WTC11 (cell line): ENCODE data around the gene OVOL2. TPM values are rescaled to one million over a fixed set of nuclear protein-coding genes. Genes with fewer than 3 reads are reported as not detected.

Source experiments
- ATAC-seq: fragments of 200-7000 bp; cut with Tn5 transposase; 2 replicates; pipeline ENCODE4 v1.10.0; 2021; ENCODE audit warnings: mild to moderate bottlenecking, moderate library complexity
- CTCF ChIA-PET: fragments of 300-600 bp; sonication (Branson Sonifier 250); formaldehyde crosslinking; loops from one replicate; lab custom pipeline; 2021; ENCODE audit warnings: antibody characterized with exemption; lab: Charles Lee
- POLR2A ChIA-PET: fragments of 350-600 bp; sonication (Branson Sonifier 250); formaldehyde crosslinking; loops from one replicate; lab custom pipeline; 2021; ENCODE audit warnings: antibody characterized with exemption; lab: Charles Lee
- DNase-seq: peaks from one replicate; pipeline ENCODE4 v3.0.0; 2021; ENCODE audit warnings: low spot score
- H3K27ac Mint-ChIP-seq: 2 replicates; pipeline ENCODE4 v1.8.0; 2021; ENCODE audit warnings: mixed read lengths
- H3K27me3 Mint-ChIP-seq: 2 replicates; pipeline ENCODE4 v1.8.0; 2021; ENCODE audit warnings: low read depth, mild to moderate bottlenecking, moderate library complexity, mixed read lengths
- H3K36me3 Mint-ChIP-seq: 2 replicates; pipeline ENCODE4 v1.8.0; 2021; ENCODE audit warnings: mixed read lengths
- H3K4me1 Mint-ChIP-seq: 2 replicates; pipeline ENCODE4 v1.8.0; 2022; ENCODE audit warnings: mixed read lengths
- H3K4me3 Mint-ChIP-seq: 2 replicates; pipeline ENCODE4 v1.8.0; 2021; ENCODE audit warnings: mild to moderate bottlenecking, moderate library complexity, mixed read lengths
- H3K9me3 Mint-ChIP-seq: 2 replicates; pipeline ENCODE4 v1.8.0; 2021; ENCODE audit warnings: mixed read lengths
- AFF4 ChIP-seq: sonication (generic); formaldehyde crosslinking; IDR thresholded peaks from 2 replicates; pipeline ENCODE4 v1.8.1; 2023; ENCODE audit warnings: mild to moderate bottlenecking, missing genetic modification reagents, borderline replicate concordance
- CREM ChIP-seq: sonication (generic); formaldehyde crosslinking; IDR thresholded peaks from 2 replicates; pipeline ENCODE4 v1.8.1; 2022; ENCODE audit warnings: mild to moderate bottlenecking, missing genetic modification reagents, moderate library complexity
- E2F4 ChIP-seq: sonication (generic); formaldehyde crosslinking; IDR thresholded peaks from 2 replicates; pipeline ENCODE4 v1.8.1; 2022; ENCODE audit warnings: low read depth, mild to moderate bottlenecking, moderate library complexity, missing genetic modification reagents, borderline replicate concordance
- ERG ChIP-seq: fragments of 250-450 bp; sonication (Bioruptor Pico); IDR thresholded peaks from 2 replicates; pipeline ENCODE4 v1.8.0; 2021; ENCODE audit warnings: mild to moderate bottlenecking
- JUN ChIP-seq: sonication (generic); formaldehyde crosslinking; IDR thresholded peaks from 2 replicates; pipeline ENCODE4 v1.8.0; 2023; ENCODE audit warnings: mild to moderate bottlenecking, missing genetic modification reagents
- NFATC4 ChIP-seq: fragments of 250-450 bp; sonication (Bioruptor Pico); IDR thresholded peaks from 2 replicates; pipeline ENCODE4 v1.9.0; 2021; ENCODE audit warnings: mild to moderate bottlenecking
- NFE2L1 ChIP-seq: sonication (generic); formaldehyde crosslinking; IDR thresholded peaks from 2 replicates; pipeline ENCODE4 v1.8.1; 2023; ENCODE audit warnings: missing genetic modification reagents
- NR1H2 ChIP-seq: sonication (generic); formaldehyde crosslinking; IDR thresholded peaks from 2 replicates; pipeline ENCODE4 v1.9.0; 2021; ENCODE audit warnings: mild to moderate bottlenecking, moderate library complexity, missing genetic modification reagents
- PREB ChIP-seq: sonication (generic); formaldehyde crosslinking; IDR thresholded peaks from 2 replicates; pipeline ENCODE4 v1.8.1; 2022; ENCODE audit warnings: mild to moderate bottlenecking, missing genetic modification reagents, moderate library complexity, borderline replicate concordance
- PRRX2 ChIP-seq: fragments of 250-450 bp; sonication (Bioruptor Pico); IDR thresholded peaks from 2 replicates; pipeline ENCODE4 v1.8.0; 2021; ENCODE audit warnings: mild to moderate bottlenecking
- SMAD4 ChIP-seq: sonication (generic); formaldehyde crosslinking; IDR thresholded peaks from 2 replicates; pipeline ENCODE4 v1.8.0; 2022; ENCODE audit warnings: mild to moderate bottlenecking, missing genetic modification reagents
- TEAD1 ChIP-seq: sonication (generic); formaldehyde crosslinking; IDR thresholded peaks from 2 replicates; pipeline ENCODE4 v1.8.0; 2022; ENCODE audit warnings: mild to moderate bottlenecking, missing genetic modification reagents
- ZNF396 ChIP-seq: fragments of 250-450 bp; sonication (Bioruptor Pico); IDR thresholded peaks from 2 replicates; pipeline ENCODE4 v1.8.0; 2021; ENCODE audit warnings: mild to moderate bottlenecking, moderate library complexity, borderline replicate concordance
- total RNA-seq: library from RNA; stranded (reverse); gene quantifications from 3 replicates; pipeline ENCODE4 v1.2.3, GENCODE V29; 2021
- TF ChIP-seq, protein P1 (sequence below): fragments of 250-450 bp; sonication (Bioruptor Pico); IDR thresholded peaks from 2 replicates; pipeline ENCODE4 v2.1.2; 2022; ENCODE audit warnings: mild to moderate bottlenecking, moderate library complexity
- TF ChIP-seq, protein P2 (sequence below): fragments of 250-450 bp; sonication (Bioruptor Pico); IDR thresholded peaks from 2 replicates; pipeline ENCODE4 v1.9.0; 2021; ENCODE audit warnings: mild to moderate bottlenecking, borderline replicate concordance
- TF ChIP-seq, protein P3 (sequence below): fragments of 250-450 bp; sonication (Bioruptor Pico); conservative IDR thresholded peaks from 2 replicates; pipeline ENCODE4 v1.9.0; 2021; ENCODE audit warnings: mild to moderate bottlenecking
- TF ChIP-seq, protein P4 (sequence below): sonication (generic); formaldehyde crosslinking; IDR thresholded peaks from 2 replicates; pipeline ENCODE4 v1.8.0; 2023; ENCODE audit warnings: missing genetic modification reagents, mild to moderate bottlenecking, borderline replicate concordance

OVOL2 gene
- total RNA-seq, 1 experiment from 2014 or later, result 9.8 TPM

GRCh38 chr20:18006684-18007083 lies 51.0 kb downstream of the OVOL2 start:
- peaks cover 20% of the 10 kb centered on the region for H3K4me1 Mint-ChIP-seq
- DNase-seq (no peak), ATAC-seq (no peak)
- H3K27ac Mint-ChIP-seq, result no peak overlapping the region
- H3K27me3 Mint-ChIP-seq, result no peaks in the 10 kb centered on the region; the same call in 1 of the 2 replicates
- CTCF ChIA-PET, result no interaction called here
- H3K36me3 Mint-ChIP-seq, result peaks cover 12% of the 10 kb centered on the region
- POLR2A ChIA-PET, result no interaction called here
- peaks cover 9% of the 10 kb centered on the region for H3K9me3 Mint-ChIP-seq
- H3K4me3 Mint-ChIP-seq, result no peak overlapping the region
- TF ChIP-seq, protein P1, sequence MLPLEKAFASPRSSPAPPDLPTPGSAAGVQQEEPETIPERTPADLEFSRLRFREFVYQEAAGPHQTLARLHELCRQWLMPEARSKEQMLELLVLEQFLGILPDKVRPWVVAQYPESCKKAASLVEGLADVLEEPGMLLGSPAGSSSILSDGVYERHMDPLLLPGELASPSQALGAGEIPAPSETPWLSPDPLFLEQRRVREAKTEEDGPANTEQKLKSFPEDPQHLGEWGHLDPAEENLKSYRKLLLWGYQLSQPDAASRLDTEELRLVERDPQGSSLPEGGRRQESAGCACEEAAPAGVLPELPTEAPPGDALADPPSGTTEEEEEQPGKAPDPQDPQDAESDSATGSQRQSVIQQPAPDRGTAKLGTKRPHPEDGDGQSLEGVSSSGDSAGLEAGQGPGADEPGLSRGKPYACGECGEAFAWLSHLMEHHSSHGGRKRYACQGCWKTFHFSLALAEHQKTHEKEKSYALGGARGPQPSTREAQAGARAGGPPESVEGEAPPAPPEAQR, result no peak
- TF ChIP-seq NR1H2 (CRISPR knock-in tag) (no peak), PREB (CRISPR knock-in tag) (no peak), ZNF396 (CRISPR knock-in tag) (no peak), ERG (CRISPR knock-in tag) (no peak), JUN (no peak), PRRX2 (CRISPR knock-in tag) (no peak), NFE2L1 (no peak), TEAD1 (no peak), SMAD4 (CRISPR knock-in tag) (no peak), NFATC4 (CRISPR knock-in tag) (no peak), E2F4 (CRISPR knock-in tag) (no peak), AFF4 (no peak), CREM (CRISPR knock-in tag) (no peak)
- TF ChIP-seq, protein P2, sequence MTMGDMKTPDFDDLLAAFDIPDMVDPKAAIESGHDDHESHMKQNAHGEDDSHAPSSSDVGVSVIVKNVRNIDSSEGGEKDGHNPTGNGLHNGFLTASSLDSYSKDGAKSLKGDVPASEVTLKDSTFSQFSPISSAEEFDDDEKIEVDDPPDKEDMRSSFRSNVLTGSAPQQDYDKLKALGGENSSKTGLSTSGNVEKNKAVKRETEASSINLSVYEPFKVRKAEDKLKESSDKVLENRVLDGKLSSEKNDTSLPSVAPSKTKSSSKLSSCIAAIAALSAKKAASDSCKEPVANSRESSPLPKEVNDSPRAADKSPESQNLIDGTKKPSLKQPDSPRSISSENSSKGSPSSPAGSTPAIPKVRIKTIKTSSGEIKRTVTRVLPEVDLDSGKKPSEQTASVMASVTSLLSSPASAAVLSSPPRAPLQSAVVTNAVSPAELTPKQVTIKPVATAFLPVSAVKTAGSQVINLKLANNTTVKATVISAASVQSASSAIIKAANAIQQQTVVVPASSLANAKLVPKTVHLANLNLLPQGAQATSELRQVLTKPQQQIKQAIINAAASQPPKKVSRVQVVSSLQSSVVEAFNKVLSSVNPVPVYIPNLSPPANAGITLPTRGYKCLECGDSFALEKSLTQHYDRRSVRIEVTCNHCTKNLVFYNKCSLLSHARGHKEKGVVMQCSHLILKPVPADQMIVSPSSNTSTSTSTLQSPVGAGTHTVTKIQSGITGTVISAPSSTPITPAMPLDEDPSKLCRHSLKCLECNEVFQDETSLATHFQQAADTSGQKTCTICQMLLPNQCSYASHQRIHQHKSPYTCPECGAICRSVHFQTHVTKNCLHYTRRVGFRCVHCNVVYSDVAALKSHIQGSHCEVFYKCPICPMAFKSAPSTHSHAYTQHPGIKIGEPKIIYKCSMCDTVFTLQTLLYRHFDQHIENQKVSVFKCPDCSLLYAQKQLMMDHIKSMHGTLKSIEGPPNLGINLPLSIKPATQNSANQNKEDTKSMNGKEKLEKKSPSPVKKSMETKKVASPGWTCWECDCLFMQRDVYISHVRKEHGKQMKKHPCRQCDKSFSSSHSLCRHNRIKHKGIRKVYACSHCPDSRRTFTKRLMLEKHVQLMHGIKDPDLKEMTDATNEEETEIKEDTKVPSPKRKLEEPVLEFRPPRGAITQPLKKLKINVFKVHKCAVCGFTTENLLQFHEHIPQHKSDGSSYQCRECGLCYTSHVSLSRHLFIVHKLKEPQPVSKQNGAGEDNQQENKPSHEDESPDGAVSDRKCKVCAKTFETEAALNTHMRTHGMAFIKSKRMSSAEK (CRISPR knock-in tag), result no peak
- TF ChIP-seq, protein P3, sequence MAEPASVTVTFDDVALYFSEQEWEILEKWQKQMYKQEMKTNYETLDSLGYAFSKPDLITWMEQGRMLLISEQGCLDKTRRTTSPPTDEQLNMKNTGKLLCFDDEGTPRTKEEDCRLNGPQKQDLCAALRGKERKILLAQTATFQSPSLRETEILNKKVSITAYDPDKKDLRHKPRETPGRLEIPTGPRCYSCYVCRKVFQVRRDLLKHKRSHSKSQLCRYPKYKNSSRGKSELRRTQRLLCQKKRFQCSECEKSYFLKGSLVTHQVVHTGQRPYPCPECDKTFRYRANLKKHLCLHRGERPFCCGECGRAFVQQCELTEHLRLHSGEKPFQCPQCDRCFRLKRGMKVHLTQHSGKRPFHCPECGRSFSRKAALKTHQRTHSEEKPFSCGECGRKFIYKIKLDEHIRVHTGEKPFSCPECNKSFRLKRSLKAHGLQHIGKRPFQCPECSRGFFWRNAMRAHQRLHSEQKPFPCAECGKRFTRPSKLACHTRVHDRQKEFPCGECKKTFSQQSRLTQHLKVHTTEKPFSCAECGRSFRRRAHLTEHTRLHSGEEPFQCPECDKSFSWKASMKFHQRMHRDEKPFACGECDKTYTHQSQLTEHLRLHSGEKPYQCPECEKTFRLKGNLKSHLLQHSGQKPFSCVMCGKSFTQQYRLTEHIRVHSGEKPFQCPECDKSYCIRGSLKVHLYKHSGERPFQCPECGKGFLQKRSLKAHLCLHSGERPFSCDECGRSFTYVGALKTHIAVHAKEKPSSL (CRISPR knock-in tag), result no peak
- TF ChIP-seq, protein P4, sequence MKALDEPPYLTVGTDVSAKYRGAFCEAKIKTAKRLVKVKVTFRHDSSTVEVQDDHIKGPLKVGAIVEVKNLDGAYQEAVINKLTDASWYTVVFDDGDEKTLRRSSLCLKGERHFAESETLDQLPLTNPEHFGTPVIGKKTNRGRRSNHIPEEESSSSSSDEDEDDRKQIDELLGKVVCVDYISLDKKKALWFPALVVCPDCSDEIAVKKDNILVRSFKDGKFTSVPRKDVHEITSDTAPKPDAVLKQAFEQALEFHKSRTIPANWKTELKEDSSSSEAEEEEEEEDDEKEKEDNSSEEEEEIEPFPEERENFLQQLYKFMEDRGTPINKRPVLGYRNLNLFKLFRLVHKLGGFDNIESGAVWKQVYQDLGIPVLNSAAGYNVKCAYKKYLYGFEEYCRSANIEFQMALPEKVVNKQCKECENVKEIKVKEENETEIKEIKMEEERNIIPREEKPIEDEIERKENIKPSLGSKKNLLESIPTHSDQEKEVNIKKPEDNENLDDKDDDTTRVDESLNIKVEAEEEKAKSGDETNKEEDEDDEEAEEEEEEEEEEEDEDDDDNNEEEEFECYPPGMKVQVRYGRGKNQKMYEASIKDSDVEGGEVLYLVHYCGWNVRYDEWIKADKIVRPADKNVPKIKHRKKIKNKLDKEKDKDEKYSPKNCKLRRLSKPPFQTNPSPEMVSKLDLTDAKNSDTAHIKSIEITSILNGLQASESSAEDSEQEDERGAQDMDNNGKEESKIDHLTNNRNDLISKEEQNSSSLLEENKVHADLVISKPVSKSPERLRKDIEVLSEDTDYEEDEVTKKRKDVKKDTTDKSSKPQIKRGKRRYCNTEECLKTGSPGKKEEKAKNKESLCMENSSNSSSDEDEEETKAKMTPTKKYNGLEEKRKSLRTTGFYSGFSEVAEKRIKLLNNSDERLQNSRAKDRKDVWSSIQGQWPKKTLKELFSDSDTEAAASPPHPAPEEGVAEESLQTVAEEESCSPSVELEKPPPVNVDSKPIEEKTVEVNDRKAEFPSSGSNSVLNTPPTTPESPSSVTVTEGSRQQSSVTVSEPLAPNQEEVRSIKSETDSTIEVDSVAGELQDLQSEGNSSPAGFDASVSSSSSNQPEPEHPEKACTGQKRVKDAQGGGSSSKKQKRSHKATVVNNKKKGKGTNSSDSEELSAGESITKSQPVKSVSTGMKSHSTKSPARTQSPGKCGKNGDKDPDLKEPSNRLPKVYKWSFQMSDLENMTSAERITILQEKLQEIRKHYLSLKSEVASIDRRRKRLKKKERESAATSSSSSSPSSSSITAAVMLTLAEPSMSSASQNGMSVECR (CRISPR knock-in tag), result no peak
